GDM1 (cell line): Measurements from ENCODE around the gene CMTM7.
"Not testable (repeated sequence)": the region's sequence is repeated elsewhere in the genome, so short reads cannot be mapped to it uniquely, and the experiment has no call there.

Source experiments
- DNase-seq: peaks from one replicate; lab custom pipeline; 2025; lab: John Stamatoyannopoulos, UW

The CMTM7 gene

DNA sequence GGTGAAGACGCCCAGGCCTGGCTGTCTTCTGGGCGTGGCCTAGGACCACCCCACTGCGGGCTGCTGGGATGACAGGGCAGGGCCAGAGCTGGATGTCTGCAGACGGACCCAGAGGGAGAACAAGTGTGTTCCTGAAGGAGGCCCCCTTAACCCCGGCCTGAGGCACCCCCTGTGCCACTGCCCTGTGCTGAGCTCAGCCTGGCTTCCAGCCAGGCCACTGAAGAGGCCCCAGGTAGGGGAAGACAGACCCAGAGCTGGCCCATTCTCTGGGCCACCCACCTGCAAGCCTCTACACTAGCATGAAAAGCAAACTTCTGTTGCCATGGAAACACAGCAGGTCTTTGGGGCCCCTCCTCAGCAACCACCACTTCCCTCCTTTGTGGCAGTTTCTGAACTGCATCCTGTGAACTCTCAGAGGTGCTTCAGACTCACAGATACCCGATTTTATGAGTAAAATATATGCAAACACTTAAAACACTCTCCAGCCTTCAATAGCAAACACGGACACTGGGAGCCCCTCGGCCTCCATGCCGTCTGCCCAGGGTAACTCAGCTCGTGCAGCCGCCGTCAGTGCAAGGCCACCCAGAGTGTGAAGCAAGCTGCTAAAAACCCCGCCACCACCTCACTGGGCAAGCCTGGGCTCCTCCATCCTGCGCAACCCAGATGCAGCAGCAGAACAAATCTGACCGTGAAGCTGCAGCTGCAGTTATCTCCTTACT is 68.5 kb downstream of the CMTM7 start:
- peak; percentile 75 for DNase-seq

DNA sequence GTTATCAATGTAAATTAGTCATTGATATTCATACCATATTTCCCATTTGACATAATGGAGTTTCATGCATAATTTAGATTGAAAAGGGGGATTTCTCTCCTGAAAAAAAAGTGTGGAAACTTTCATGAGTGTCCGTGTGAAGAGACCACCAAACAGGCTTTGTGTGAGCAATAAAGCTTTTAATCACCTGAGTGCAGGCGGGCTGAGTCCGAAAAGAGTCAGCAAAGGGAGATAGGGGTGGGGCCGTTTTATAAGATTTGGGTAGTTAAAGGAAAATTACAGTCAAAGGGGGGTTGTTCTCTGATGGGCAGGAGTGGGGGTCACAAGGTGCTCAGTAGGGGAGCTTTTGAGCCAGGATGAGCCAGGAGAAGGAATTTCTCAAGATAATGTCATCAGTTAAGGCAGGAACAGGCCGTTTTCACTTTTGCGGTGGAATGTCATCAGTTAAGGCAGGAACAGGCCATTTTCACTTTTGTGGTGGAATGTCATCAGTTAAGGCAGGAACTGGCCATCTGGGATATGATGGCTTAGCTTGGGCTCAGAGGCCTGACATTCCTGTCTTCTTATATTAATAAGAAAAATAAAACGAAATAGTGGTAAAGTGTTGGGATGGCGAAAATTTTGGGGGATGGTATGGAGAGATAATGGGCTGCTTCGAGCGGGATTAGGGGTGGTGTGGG is 69.3 kb downstream of the CMTM7 start:
- not testable (repeated sequence) for DNase-seq

DNA sequence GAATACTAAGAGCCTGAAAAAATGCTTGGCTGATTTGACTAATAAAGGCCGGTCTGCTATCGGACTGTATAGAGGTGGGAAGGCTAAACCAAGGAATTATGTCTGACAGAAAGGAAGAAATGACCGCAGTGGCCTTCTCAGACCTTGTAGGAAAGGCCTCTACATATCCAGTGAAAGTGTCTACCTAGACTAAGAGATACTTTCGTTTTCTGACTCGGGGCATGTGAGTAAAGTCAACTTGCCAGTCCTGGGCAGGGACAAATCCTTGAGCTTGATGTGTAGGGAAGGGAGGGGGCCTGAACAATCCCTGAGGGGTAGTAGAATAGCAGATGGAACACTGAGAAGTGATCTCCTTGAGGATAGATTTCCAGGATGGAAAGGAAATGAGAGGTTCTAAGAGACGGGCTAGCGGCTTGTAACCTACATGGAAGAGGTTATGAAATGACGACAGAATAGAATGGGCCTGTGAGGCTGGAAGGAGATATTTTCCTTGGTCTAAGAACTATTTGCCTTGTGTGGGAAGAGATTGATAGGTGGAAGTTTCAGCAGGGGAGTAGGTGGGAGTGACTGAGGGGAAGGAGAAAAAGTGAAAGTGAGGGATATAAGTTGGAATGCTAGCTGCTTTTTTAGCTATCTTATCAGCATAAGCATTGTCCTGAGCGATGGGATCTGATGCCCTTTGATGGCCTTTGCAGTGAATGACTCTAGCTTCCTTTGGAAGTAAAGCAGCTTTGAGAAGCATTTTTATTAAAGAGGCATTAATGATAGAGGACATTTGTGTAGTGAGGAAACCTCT is 70.7 kb downstream of the CMTM7 start:
- DNase-seq, result not testable (repeated sequence)

DNA sequence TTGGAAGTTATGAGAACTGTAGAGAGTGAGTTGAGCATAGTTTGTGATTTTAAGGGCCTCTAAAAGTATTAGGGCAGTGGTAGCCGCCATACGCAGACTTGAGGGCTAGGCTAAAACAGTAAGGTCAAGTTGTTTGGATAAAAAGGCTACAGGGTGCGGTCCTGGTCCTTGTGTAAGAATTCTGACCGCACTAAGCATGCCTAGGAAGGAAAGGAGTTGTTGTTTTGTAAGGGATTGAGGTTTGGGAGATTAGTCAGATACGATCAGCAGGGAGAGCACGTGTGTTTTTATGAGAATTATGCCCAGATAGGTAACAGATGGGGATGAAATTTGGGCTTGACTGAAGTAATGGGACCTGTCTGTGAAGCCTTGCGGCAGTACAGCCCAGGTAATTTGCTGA is 71.8 kb downstream of the CMTM7 start:
- not testable (repeated sequence) for DNase-seq

DNA sequence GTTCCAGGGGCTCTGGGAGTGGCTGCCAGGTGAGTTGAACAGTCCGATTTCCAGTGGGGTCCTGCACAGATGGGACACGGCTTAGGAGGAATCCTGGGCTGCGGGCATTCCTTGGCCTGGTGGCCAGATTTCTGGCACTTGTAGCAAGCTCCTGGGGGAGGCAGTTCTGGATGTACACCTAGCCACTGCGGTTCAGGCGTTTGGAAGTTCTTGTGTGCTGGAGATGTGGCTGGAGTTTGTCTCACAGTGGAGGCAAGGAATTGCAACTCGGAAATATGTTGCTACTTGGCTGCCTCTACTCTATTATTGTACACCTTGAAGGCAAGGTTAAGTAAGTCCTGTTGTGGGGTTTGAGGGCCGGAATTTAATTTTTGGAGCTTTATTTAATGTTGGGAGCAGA is 73.1 kb downstream of the CMTM7 start:
- DNase-seq, result not testable (repeated sequence)

DNA sequence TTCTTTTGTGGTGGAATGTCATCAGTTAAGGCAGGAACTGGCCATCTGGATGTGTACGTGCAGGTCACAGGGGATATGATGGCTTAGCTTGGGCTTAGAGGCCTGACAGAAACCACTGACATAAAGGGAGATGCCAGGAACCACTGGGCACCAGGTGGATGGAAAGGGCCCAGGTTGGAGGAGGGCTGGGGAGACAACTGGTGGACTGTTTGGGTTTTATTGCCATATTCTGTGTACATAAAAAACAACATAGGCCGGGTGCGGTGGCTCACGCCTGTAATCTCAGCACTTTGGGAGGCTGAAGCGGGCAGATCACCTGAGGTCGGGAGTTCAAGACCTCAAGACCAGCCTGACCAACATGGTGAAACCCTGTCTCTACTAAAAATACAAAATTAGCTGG is 75.2 kb downstream of the CMTM7 start:
- DNase-seq, result not testable (repeated sequence)

DNA sequence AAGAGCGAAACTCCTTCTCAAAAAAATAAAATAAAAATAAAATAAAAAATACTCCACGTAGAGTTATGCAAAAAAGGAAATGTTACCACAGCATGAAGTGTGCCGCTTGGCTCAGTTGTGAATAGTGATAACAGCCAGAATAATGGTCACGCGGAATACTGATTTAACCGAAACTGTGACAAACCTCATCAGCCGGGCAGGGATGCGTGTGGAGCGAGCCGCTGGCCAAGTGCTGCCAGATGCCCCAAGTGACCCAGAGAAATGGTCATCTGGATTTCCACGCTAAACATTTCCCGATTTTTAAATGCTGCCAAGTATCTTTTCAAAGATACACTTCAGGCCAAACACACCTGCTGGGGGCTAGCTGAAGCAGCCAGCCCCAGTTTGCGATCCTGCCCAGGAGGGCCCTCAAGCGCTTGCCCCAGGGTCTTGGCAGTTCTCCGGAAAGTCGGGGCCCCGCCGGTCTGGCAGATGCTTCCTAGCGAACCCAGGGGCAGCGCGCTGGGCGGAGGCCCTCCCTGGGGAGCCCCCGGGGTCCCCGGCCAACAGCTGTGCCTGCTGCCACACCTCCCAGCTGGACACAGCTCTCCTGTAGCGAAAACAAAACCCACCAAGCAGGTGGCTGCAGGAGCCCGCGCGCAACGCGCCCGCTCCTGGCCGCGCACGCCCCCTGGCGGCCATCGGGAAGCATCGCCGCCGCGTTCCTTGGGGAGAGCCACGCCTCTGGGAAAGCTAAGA is 75.8 kb downstream of the CMTM7 start:
- peak; percentile 66 for DNase-seq

DNA sequence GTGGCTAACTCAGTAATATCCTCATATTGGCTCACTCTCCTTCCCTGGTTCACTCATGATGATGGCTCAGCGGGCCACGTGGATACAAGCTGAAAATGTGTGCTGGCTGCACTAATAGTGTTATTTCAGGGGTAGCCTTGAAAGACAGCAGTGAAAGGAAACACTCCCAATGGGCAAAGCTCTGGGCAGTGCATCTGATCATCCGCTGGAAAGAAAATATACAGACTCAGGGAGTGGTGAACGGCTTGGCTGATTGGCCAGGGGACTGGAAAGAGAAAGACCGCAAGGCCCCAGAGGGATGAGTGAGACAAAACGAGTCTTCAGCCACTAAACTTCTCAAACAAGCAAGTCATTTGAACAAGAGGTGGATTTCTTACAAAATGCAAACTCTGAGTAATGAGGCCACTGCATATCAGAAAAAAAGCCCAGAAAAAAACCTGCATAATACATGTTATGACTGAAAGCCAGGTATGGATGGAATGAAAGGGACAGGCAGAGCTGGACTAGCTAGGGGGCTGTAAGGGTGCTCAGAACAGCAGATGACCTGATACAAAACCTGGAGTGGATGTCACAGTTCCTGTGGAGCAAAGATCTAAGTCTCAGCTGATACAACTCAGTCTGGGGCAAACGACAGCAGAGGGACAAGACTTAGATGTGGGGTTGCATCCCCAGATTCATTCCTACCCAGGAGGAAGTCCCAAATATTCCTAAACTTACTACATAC is 77.7 kb downstream of the CMTM7 start:
- DNase-seq, result no peak

DNA sequence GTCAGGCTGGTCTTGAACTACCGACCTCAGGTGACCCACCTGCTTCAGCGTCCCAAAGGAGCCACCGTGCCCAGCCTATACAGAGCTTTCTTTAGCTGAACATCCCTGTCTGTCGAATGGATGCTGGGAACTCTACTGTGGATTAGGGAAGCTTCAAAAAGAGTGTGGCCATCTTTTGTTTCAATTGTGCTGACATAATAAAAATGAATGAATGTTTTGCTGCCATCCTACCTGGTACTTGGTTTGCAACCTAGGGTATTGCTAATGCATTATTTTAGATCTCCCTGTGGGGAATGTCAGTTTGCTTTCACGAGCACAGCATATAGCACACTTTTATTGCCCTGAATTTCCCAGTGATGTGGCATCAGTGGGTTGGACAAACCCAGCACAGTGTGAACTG is 78.7 kb downstream of the CMTM7 start:
- DNase-seq, result no peak

DNA sequence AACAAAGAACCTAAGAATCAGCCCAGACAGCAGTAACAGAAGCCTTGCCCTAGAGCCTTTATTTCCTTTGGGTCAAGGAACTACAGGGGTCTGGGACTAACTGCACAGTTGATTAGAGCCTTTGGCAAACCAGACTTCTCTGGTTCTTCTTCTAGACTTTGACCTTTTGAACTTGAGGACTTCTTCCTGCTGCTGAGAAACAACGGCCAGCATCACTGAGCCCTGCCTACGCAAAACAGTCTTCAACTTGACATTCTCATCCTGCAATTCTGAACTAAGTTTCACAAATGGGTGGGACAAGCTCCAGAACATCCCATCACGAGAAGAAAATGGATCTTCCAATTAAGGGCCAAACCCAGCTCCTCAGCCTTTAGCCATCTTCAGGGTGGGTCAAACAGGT is 79.6 kb downstream of the CMTM7 start:
- DNase-seq, result no peak

DNA sequence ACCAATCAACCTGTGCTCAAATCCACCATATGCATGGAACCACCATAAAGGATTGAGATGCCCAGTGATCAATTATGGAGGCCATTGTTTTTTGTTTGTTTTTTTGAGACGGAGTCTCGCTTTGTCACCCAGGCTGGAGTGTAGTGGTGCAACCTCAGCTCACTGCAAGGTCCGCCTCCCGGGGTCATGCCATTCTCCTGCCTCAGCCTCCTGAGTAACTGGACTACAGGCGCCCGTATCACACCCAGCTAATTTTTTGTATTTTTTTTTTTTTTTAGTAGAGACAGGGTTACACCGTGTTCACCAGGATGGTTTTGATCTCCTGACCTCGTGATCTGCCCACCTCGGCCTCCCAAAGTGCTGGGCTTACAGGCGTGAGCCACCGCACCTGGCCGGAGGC is 80.5 kb downstream of the CMTM7 start:
- not testable (repeated sequence) for DNase-seq

DNA sequence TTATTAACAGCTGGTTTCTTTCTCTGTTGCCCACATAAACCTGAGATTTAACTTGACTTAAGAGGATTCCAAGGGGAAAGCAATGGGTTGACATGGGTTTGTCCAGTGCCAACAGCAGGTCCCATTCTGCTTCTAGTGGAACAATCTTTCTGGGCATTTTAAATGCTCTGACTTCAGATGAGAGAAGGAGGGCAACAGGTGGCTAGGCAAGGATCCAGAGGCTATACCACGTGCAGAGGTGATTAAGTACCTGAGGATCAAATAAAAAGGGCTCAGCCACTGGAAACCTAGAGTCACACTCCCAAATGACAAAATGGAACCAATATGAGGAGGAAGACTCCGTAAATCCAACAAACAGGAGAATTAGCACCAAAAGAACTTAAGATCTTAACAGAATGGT is 82.5 kb downstream of the CMTM7 start:
- DNase-seq, result no peak

DNA sequence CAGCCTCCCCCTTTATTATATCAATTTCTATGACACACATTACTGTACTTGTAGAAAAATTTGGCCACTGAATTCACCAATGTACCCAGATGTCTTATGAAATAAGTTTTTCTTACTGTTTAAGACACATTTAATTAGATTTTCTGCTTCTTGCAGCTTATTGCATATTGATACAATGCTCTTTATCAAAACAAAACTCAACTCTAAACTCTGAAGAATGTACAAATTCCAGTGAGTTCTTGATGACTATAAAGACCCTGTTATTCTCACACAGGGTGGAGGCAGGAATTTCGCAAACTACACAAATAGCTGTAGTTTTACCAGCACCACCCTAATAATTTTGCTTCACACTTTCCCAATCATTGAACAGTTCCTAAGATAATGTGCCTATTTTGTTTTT is 89.0 kb downstream of the CMTM7 start:
- DNase-seq, result no peak

DNA sequence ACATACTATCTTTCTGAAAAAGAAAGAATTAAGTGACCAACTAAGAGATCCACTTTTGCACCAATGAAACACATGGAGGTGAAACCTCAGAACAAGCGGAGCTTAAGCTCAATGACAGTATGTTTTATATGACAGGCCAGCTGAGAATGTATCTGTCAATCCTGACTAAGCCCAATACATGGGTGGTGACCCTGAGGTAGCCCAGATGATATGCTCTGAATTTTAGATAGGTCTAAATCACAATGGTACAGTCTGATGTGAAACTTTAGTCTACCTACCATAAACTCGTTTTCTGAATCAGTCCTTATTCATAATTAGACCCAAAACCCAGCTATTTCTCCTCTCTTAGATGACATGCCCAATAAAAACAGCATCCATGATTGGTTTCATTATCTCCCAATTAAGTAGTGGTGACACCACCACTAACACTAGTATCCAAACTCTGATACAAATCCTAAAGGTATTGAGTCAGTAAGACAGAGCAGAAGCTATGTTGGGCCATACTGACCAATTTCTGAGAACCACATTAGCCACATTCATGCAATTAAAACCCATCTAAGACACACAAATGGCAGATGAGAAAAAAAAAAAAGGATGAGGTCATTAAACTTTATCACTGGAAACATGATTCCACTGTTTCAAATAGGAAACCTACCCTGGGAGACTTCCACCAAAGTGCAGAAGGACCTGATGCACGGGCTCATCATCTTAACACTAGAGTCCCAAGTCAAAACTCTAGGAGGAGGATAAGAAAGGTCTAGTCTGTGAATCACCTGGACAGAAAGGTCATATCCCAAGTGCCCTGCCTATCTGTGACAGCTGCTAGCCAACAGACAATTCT is 90.4 kb downstream of the CMTM7 start:
- DNase-seq, result no peak

DNA sequence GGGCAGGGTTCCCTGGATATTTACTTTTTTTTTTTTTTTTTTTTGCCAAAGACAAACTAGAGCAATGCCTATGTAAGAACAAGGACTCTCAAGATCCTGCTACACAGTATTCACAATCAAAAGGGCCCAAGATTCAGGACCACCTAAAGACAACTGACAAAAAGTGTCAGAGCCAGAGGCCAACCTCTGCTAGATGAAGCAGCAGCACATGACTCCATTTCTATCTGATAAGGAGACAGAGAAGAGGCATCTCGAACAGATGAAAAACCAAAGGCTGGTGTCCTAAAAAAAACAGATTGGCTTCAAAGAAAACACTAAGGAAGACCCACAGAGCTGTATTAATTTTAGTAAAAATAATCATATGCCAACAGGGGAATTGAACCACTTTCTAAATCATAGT is 91.0 kb downstream of the CMTM7 start:
- DNase-seq, result no peak

DNA sequence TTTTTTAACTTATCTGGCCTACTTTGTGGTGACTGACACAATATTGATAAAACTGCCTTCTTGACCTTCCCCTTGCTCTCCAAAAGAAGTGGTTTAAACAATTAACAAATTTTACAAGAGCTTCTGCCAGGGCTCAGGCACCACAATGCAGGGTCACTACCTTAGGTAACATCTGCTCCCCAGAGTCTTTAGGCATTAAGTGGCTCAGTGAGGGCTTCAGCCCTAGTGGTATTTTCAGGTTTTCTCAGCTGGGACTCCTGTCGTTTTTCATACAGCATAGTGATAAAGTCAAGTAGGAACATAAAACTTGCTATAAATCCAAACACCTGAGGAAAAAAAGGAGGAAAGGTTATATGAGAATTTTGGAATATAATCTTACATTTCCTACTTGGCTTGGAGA is 92.1 kb downstream of the CMTM7 start:
- no peak for DNase-seq

DNA sequence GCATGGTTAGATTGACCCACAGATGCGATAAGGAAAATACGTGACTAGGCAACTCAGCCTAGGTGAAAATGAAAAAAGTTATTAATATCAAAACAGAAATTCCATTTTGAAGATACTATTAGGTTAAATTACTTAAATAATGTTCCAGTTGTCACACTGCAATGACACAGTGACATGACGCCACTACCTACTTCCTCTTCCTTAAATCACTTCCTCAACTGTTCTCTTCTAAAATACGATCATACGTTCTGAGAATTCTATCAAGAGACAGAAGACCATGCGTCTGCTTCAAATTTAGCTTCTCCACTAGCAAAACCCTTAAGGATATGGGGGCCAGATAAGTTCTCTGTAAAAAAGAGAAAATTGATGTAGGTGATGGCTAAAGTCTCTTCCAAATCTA is 92.8 kb downstream of the CMTM7 start:
- no peak for DNase-seq

DNA sequence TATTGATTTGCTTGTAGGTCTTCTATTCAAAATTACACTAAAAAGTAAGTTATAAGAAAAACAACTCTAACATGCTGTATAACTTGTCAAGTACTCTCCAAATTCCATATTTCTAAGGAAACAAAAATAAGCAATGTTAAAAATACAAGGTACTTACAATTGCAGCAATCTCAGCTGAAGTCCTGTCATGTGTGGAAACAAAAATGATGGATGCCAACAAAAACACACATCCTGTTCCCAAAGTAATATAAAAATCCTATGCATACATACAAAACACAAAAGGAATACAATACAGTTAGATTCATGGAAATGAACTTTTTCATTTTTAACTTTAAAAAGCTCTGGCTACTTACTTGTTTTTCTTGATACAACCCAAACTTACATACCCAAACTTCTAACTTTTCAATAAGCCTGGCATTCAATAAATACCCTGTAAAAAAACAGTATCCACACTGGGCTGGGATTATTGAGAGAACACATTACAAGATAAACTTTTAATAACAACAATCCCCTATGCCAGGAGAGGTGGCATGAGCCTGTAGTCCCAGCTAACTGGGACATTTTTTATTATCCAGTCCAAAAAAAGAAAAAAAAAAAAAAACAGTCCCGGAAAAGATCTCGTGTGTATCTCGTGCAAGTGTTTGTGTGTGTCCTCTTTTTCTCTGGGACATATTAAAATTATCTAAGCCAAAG is 96.3 kb downstream of the CMTM7 start:
- no peak for DNase-seq

DNA sequence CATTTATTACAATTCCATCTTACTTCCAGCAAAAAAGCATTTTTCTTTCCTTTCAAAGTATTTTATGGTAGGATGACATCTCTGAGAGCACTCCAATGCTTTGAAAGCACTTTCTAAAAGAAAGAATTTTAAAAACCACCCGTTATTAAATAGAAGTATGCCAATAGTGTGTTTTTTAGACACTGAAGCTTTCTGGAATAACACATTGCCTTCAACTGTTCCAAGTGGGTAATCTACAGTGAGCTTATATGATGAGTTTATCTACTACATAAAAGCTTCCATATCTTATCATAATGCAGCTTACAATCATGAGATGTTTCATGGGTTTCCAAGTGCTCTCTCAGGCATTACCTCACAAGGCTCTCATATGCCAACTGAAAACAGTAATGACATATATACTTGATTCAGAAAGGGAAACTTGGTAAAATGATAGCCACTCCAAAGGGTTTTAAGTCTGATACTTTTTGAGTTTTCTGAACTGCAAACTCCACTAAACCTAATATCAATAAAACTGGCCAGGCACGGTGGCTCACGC is 96.9 kb downstream of the CMTM7 start:
- DNase-seq, result no peak
